HCT116 (cell line): ENCODE data around the gene UNK. TPM values are rescaled to one million over a fixed set of nuclear protein-coding genes. Genes with fewer than 3 reads are reported as not detected.

Source experiments
- ATAC-seq: fragments of 200-7000 bp; cut with Tn5 transposase; 2 replicates; pipeline ENCODE4 v1.9.1; 2020; ENCODE audit warnings: mild to moderate bottlenecking, moderate library complexity
- BruUV-seq: library from RNA; stranded (reverse); fragments of 400-500 nt; replicated peaks from 2 replicates; lab custom pipeline; 2021; lab: Mats Ljungman, UMichigan
- CTCF ChIA-PET: fragments of 300-600 bp; sonication (Branson Sonifier 250); formaldehyde crosslinking; loops from one replicate; lab custom pipeline; 2021; ENCODE audit warnings: antibody characterized with exemption; lab: Charles Lee
- POLR2A ChIA-PET: fragments of 300-600, 350-600 bp; sonication (Branson Sonifier 250); formaldehyde crosslinking; loops from one replicate; lab custom pipeline; 2021; ENCODE audit warnings: antibody characterized with exemption; lab: Charles Lee
- RAD21 ChIA-PET, 2 experiments: fragments of 300-600 bp; sonication (Branson Sonifier 250); formaldehyde crosslinking; loops; one replicate each; lab custom pipeline; 2023; ENCODE audit warnings: low total read pairs in 2 of 2; ENCODE audit not compliant: uncharacterized antibody in 2 of 2, unreplicated experiment in 2 of 2, low non-redundant PET in 1 of 2; lab: Charles Lee
- DNase-seq: peaks from one replicate; pipeline ENCODE4 v3.0.0-alpha.2; 2010; ENCODE audit warnings: low read depth, low spot score
- H2AFZ ChIP-seq: fragments of 200-600 bp; shearing (Covaris generic), sonication (generic); 2 replicates; pipeline ENCODE4 v1.6.1; 2017; ENCODE audit warnings: low read depth, mixed run types, mixed read lengths, antibody characterized with exemption, low read length; ENCODE audit not compliant: poor library complexity, severe bottlenecking
- H3K27ac ChIP-seq: 2 replicates; pipeline ENCODE4 v1.5.1; 2012; ENCODE audit warnings: low read depth, low read length
- H3K27me3 ChIP-seq: fragments of 200-600 bp; sonication (generic); 2 replicates; pipeline ENCODE4 v1.6.1; 2016; ENCODE audit warnings: mixed run types, low read length, mixed read lengths; ENCODE audit not compliant: insufficient read depth
- H3K36me3 ChIP-seq, 2 experiments: fragments of 200-500 bp in 1 of 2; fragments of 200-600 bp in 1 of 2; sonication (Bioruptor generic) in 1 of 2; sonication (generic) in 1 of 2; 2 replicates each; pipeline versions ENCODE4 v1.5.1 to v1.6.1; 2014 to 2016; ENCODE audit warnings: low read length in 2 of 2, inconsistent platforms in 1 of 2, mixed read lengths in 1 of 2, mixed run types in 1 of 2; ENCODE audit not compliant: insufficient read depth in 2 of 2, control insufficient read depth in 1 of 2
- H3K4me1 ChIP-seq, 2 experiments: fragments of 200-600 bp in 1 of 2; sonication (generic) in 1 of 2; 2 replicates each; pipeline versions ENCODE4 v1.5.1 to v1.6.1; 2012 to 2017; ENCODE audit warnings: low read length in 2 of 2, inconsistent platforms in 1 of 2, mild to moderate bottlenecking in 1 of 2, mixed read lengths in 1 of 2, mixed run types in 1 of 2, moderate library complexity in 1 of 2; ENCODE audit not compliant: insufficient read depth in 2 of 2, control insufficient read depth in 1 of 2
- H3K4me2 ChIP-seq: fragments of 200-600 bp; sonication (generic); 2 replicates; pipeline ENCODE4 v1.6.1; 2017; ENCODE audit warnings: mixed run types, low read length, mixed read lengths
- H3K4me3 ChIP-seq, 2 experiments: fragments of 200-600 bp in 1 of 2; sonication (generic) in 1 of 2; replicated peaks in 1 of 2; 2 replicates each; pipeline ENCODE4 v1.5.1; 2011 to 2016; ENCODE audit warnings: low read length in 2 of 2, control low read depth in 1 of 2, low read depth in 1 of 2, mild to moderate bottlenecking in 1 of 2, mixed read lengths in 1 of 2, mixed run types in 1 of 2
- H3K79me2 ChIP-seq: fragments of 200-600 bp; sonication (generic); 2 replicates; pipeline ENCODE4 v1.6.1; 2017; ENCODE audit warnings: mild to moderate bottlenecking, mixed run types, low read length, moderate library complexity, mixed read lengths; ENCODE audit not compliant: insufficient read depth
- H3K9ac ChIP-seq: fragments of 200-600 bp; sonication (generic); 2 replicates; pipeline ENCODE4 v1.6.1; 2016; ENCODE audit warnings: low read length, mixed read lengths
- H3K9me2 ChIP-seq: fragments of 200-600 bp; sonication (generic), shearing (Covaris generic); 2 replicates; pipeline ENCODE4 v1.6.1; 2017; ENCODE audit warnings: mixed run types, mild to moderate bottlenecking, moderate library complexity; ENCODE audit not compliant: insufficient read depth
- H3K9me3 ChIP-seq, 2 experiments: fragments of 200-500 bp in 1 of 2; fragments of 200-600 bp in 1 of 2; sonication (Bioruptor generic) in 1 of 2; sonication (generic) in 1 of 2; 2 replicates each; pipeline ENCODE4 v1.6.1; 2014 to 2017; ENCODE audit warnings: low read length in 2 of 2, mixed read lengths in 2 of 2, inconsistent platforms in 1 of 2, low read depth in 1 of 2, mild to moderate bottlenecking in 1 of 2, mixed run types in 1 of 2, moderate library complexity in 1 of 2; ENCODE audit not compliant: control insufficient read depth in 1 of 2, insufficient read depth in 1 of 2
- H4K20me1 ChIP-seq: fragments of 200-600 bp; sonication (generic), shearing (Covaris generic); 2 replicates; pipeline ENCODE4 v1.6.1; 2017; ENCODE audit warnings: mixed run types, mild to moderate bottlenecking, moderate library complexity; ENCODE audit not compliant: insufficient read depth
- CEBPB ChIP-seq: IDR thresholded peaks from 2 replicates; pipeline ENCODE4 v1.6.1; 2012; ENCODE audit warnings: low read depth
- EGR1 ChIP-seq: IDR thresholded peaks from 2 replicates; pipeline ENCODE4 v1.6.1; 2012; ENCODE audit warnings: low read depth
- ELF1 ChIP-seq: IDR thresholded peaks from 2 replicates; pipeline ENCODE4 v1.6.1; 2012; ENCODE audit warnings: low read depth, borderline replicate concordance
- EZH2 ChIP-seq: fragments of 200-600 bp; sonication (generic); IDR thresholded peaks from 2 replicates; pipeline ENCODE4 v1.6.1; 2017; ENCODE audit warnings: antibody characterized with exemption, mixed run types
- EZH2phosphoT487 ChIP-seq: fragments of 200-600 bp; IDR thresholded peaks from 2 replicates; pipeline ENCODE4 v1.6.1; 2018; ENCODE audit warnings: antibody characterized with exemption, borderline replicate concordance
- FOSL1 ChIP-seq: IDR thresholded peaks from 2 replicates; pipeline ENCODE4 v1.6.1; 2012; ENCODE audit warnings: low read depth
- POLR2A ChIP-seq: IDR thresholded peaks from 2 replicates; pipeline ENCODE4 v1.7.0; 2011; ENCODE audit warnings: borderline replicate concordance; ENCODE audit not compliant: insufficient read depth, insufficient read length; ENCODE audit errors: extremely low read depth
- POLR2AphosphoS5 ChIP-seq: IDR thresholded peaks from 2 replicates; pipeline ENCODE4 v1.6.1; 2011; ENCODE audit warnings: mild to moderate bottlenecking, low read depth, low read length, moderate library complexity
- SIN3A ChIP-seq: IDR thresholded peaks from 2 replicates; pipeline ENCODE4 v1.6.1; 2012; ENCODE audit warnings: low read depth
- SRF ChIP-seq: IDR thresholded peaks from 2 replicates; pipeline ENCODE4 v1.6.1; 2012; ENCODE audit warnings: low read depth
- TCF7L2 ChIP-seq: IDR thresholded peaks from 2 replicates; pipeline ENCODE4 v1.7.0; 2011; ENCODE audit warnings: borderline replicate concordance, inconsistent platforms; ENCODE audit not compliant: insufficient read depth, insufficient read length; ENCODE audit errors: extremely low read depth
- ZNF274 ChIP-seq: fragments of 200-500 bp; sonication (Bioruptor generic); IDR thresholded peaks from 2 replicates; pipeline ENCODE4 v1.6.1; 2014; ENCODE audit warnings: mild to moderate bottlenecking, low read depth, low read length, inconsistent platforms
- intact Hi-C: fragments of 100-400 bp; cut with micrococcal nuclease; formaldehyde crosslinking; loops from 2 replicates; pipeline ENCODE4 v1.10.0; 2022
- total RNA-seq: library from RNA; stranded (reverse); gene quantifications from one replicate; pipeline ENCODE4 v1.2.1, GENCODE V29; 2021; ENCODE audit not compliant: unreplicated experiment
- TF ChIP-seq, protein P1 (sequence below): IDR thresholded peaks from 2 replicates; pipeline ENCODE4 v1.6.1; 2012; ENCODE audit warnings: low read depth
- TF ChIP-seq, protein P2 (sequence below): IDR thresholded peaks from 2 replicates; pipeline ENCODE4 v1.6.1; 2012
- TF ChIP-seq, protein P3 (sequence below): IDR thresholded peaks from 2 replicates; pipeline ENCODE4 v1.6.1; 2012

The UNK gene
- total RNA-seq, 1 experiment from 2014 or later, result 40.6 TPM

DNA sequence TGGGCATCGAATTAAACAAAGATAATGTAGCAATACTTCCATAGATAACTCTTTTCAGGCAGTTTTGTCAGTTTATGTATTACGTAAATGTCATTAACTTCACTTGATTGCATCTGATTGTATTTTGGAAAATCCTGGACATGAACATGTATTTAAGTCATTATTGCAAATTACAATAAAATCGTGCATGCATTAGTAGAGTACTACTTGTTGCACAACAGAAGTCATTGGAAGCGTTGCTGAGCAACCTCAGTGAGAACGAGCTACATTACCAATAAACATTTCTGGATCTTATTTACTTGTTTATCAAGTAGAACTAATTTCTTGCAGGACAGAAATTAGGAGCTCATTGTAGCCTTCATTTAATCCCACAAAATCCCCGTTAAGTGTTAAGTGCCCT is 6.6 kb downstream of the UNK start:
- Histone ChIP-seq H3K9ac (no peak overlapping the region), H4K20me1 (no peaks in the 10 kb centered on the region), H3K79me2 (peaks cover 57% of the 10 kb centered on the region), H3K9me2 (no peaks in the 10 kb centered on the region), H3K4me1 (peaks cover 2 to 10% of the 10 kb centered on the region in 2 experiments), H3K9me3 (no peaks in the 10 kb centered on the region), H3K4me3 (no peak overlapping the region), H3K27me3 (no peaks in the 10 kb centered on the region), H2AFZ (no peak overlapping the region), H3K4me2 (no peak overlapping the region), H3K27ac (no peak overlapping the region), H3K36me3 (peaks cover 5 to 6% of the 10 kb centered on the region in 2 experiments; a peak in 2 of 4 replicates)
- DNase-seq, result no peak
- ATAC-seq, result no peak
- BruUV-seq, result no TSS peak
- TF ChIP-seq FOSL1 (no peak), CEBPB (no peak), POLR2AphosphoS5 (no peak), SRF (no peak), EZH2phosphoT487 (no peak), ELF1 (no peak), POLR2A (no peak), TCF7L2 (no peak), ZNF274 (no peak), SIN3A (no peak), EGR1 (no peak), EZH2 (no peak)
- TF ChIP-seq, protein P1, sequence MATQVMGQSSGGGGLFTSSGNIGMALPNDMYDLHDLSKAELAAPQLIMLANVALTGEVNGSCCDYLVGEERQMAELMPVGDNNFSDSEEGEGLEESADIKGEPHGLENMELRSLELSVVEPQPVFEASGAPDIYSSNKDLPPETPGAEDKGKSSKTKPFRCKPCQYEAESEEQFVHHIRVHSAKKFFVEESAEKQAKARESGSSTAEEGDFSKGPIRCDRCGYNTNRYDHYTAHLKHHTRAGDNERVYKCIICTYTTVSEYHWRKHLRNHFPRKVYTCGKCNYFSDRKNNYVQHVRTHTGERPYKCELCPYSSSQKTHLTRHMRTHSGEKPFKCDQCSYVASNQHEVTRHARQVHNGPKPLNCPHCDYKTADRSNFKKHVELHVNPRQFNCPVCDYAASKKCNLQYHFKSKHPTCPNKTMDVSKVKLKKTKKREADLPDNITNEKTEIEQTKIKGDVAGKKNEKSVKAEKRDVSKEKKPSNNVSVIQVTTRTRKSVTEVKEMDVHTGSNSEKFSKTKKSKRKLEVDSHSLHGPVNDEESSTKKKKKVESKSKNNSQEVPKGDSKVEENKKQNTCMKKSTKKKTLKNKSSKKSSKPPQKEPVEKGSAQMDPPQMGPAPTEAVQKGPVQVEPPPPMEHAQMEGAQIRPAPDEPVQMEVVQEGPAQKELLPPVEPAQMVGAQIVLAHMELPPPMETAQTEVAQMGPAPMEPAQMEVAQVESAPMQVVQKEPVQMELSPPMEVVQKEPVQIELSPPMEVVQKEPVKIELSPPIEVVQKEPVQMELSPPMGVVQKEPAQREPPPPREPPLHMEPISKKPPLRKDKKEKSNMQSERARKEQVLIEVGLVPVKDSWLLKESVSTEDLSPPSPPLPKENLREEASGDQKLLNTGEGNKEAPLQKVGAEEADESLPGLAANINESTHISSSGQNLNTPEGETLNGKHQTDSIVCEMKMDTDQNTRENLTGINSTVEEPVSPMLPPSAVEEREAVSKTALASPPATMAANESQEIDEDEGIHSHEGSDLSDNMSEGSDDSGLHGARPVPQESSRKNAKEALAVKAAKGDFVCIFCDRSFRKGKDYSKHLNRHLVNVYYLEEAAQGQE, result no peak
- TF ChIP-seq, protein P2, sequence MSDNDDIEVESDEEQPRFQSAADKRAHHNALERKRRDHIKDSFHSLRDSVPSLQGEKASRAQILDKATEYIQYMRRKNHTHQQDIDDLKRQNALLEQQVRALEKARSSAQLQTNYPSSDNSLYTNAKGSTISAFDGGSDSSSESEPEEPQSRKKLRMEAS, result no peak
- TF ChIP-seq, protein P3, sequence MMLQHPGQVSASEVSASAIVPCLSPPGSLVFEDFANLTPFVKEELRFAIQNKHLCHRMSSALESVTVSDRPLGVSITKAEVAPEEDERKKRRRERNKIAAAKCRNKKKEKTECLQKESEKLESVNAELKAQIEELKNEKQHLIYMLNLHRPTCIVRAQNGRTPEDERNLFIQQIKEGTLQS, result no peak
- ChIA-PET RAD21 (interaction anchor here in 1 of 2 experiments (0.6 kb wide), 1 partner anchor 23 kb away, joined by 4 read pairs; no protein-coding TSS in a partner anchor), CTCF (interaction anchor here (1.1 to 1.4 kb wide), 4 partner anchors 8 to 106 kb away, joined by 3 to 5 read pairs (median 3); partner anchors contain the start of gene TRIM65), POLR2A (interaction anchor here (2.4 kb wide), 1 partner anchor 11 kb away, joined by 23 read pairs; a partner anchor contains a TSS)
- intact Hi-C loops, result no loop called here
